Measurements from ENCODE around the gene CARS1.

The CARS1 gene

GRCh38 chr11:3057069-3057963, at the start of gene CARS1:
Gene CARS1, minus strand, starts transcription at chr11:3057423. Its CDS starts 56 bp downstream, at chr11:3057367.
- Mint-ChIP-seq H3K4me3 (peak within 1 kb of the TSS; percentile 91), H3K4me1 (ENCODE audit: low read depth) (peaks cover 44% of the 10 kb centered on the region), H3K9me3 (no peaks in the 10 kb centered on the region), H3K27ac (peak within 1 kb of the TSS; percentile 96), H3K36me3 (ENCODE audit: low read depth) (peaks cover 39% of the 10 kb centered on the region), H3K27me3 (no peaks in the 10 kb centered on the region)
- peak; percentile 95 for DNase-seq

- H3K4me1 Mint-ChIP-seq (ENCODE audit: low read depth) = no peaks in the 10 kb centered on the region
- H3K27me3 Mint-ChIP-seq = no peaks in the 10 kb centered on the region
- H3K27ac Mint-ChIP-seq = no peak overlapping the region
- H3K9me3 Mint-ChIP-seq = no peaks in the 10 kb centered on the region
- peak; percentile 16 for DNase-seq
- H3K36me3 Mint-ChIP-seq (ENCODE audit: low read depth) = no peaks in the 10 kb centered on the region
- H3K4me3 Mint-ChIP-seq = no peak overlapping the region
These were observed 48.8 kb upstream of the CARS1 start for GRCh38 chr11:3105791-3106735.

- Mint-ChIP-seq H3K4me1 (ENCODE audit: low read depth) (no peaks in the 10 kb centered on the region), H3K27me3 (no peaks in the 10 kb centered on the region), H3K9me3 (no peaks in the 10 kb centered on the region), H3K27ac (no peak overlapping the region), H3K4me3 (no peak overlapping the region), H3K36me3 (ENCODE audit: low read depth) (no peaks in the 10 kb centered on the region)
- DNase-seq = no peak
These were observed 48.0 kb upstream of the CARS1 start for GRCh38 chr11:3104961-3105790.

GRCh38 chr11:3104051-3104714, 47.0 kb upstream of the CARS1 start:
- no peaks in the 10 kb centered on the region for H3K36me3 Mint-ChIP-seq (ENCODE audit: low read depth)

GRCh38 chr11:3103076-3103475, 45.9 kb upstream of the CARS1 start:
- H3K36me3 Mint-ChIP-seq (ENCODE audit: low read depth) = no peaks in the 10 kb centered on the region

More at GRCh38 chr11:3104051-3104714, 47.0 kb upstream of the CARS1 start:
- Mint-ChIP-seq H3K9me3 (no peaks in the 10 kb centered on the region), H3K4me3 (no peak overlapping the region), H3K27me3 (no peaks in the 10 kb centered on the region), H3K4me1 (ENCODE audit: low read depth) (peaks cover 4% of the 10 kb centered on the region), H3K27ac (no peak overlapping the region)
- DNase-seq = no peak

GRCh38 chr11:3102641-3102921, 45.4 kb upstream of the CARS1 start:
- DNase-seq = no peak
- Mint-ChIP-seq H3K27ac (no peak overlapping the region), H3K9me3 (no peaks in the 10 kb centered on the region), H3K36me3 (ENCODE audit: low read depth) (no peaks in the 10 kb centered on the region), H3K4me3 (no peak overlapping the region), H3K27me3 (no peaks in the 10 kb centered on the region), H3K4me1 (ENCODE audit: low read depth) (peaks cover 6% of the 10 kb centered on the region)

More at GRCh38 chr11:3103076-3103475, 45.9 kb upstream of the CARS1 start:
- peak; percentile 23 for DNase-seq
- no peaks in the 10 kb centered on the region for H3K9me3 Mint-ChIP-seq
- H3K27me3 Mint-ChIP-seq = no peaks in the 10 kb centered on the region
- H3K4me3 Mint-ChIP-seq = no peak overlapping the region
- no peak overlapping the region for H3K27ac Mint-ChIP-seq
- peaks cover 6% of the 10 kb centered on the region for H3K4me1 Mint-ChIP-seq (ENCODE audit: low read depth)

GRCh38 chr11:3101921-3102640, 44.9 kb upstream of the CARS1 start:
- no peak overlapping the region for H3K4me3 Mint-ChIP-seq
- H3K36me3 Mint-ChIP-seq (ENCODE audit: low read depth) = no peaks in the 10 kb centered on the region
- DNase-seq = peak; percentile 26
- H3K9me3 Mint-ChIP-seq = no peaks in the 10 kb centered on the region
- H3K27me3 Mint-ChIP-seq = no peaks in the 10 kb centered on the region
- peaks cover 6% of the 10 kb centered on the region for H3K4me1 Mint-ChIP-seq (ENCODE audit: low read depth)
- no peak overlapping the region for H3K27ac Mint-ChIP-seq

- Mint-ChIP-seq H3K4me1 (ENCODE audit: low read depth) (peaks cover 6% of the 10 kb centered on the region), H3K27ac (peak overlapping the region; percentile 22), H3K9me3 (no peaks in the 10 kb centered on the region), H3K27me3 (no peaks in the 10 kb centered on the region), H3K36me3 (ENCODE audit: low read depth) (no peaks in the 10 kb centered on the region), H3K4me3 (no peak overlapping the region)
- DNase-seq = no peak
These were observed 42.0 kb upstream of the CARS1 start for GRCh38 chr11:3099178-3099577.

GRCh38 chr11:3096909-3097530, 39.8 kb upstream of the CARS1 start:
- no peak for DNase-seq
- H3K9me3 Mint-ChIP-seq = no peaks in the 10 kb centered on the region
- no peak overlapping the region for H3K27ac Mint-ChIP-seq
- H3K36me3 Mint-ChIP-seq (ENCODE audit: low read depth) = no peaks in the 10 kb centered on the region
- no peaks in the 10 kb centered on the region for H3K27me3 Mint-ChIP-seq
- no peak overlapping the region for H3K4me3 Mint-ChIP-seq
- peaks cover 6% of the 10 kb centered on the region for H3K4me1 Mint-ChIP-seq (ENCODE audit: low read depth)

GRCh38 chr11:3095712-3096361, 38.6 kb upstream of the CARS1 start:
- Mint-ChIP-seq H3K9me3 (no peaks in the 10 kb centered on the region), H3K27ac (no peak overlapping the region), H3K36me3 (ENCODE audit: low read depth) (no peaks in the 10 kb centered on the region), H3K4me1 (ENCODE audit: low read depth) (peaks cover 6% of the 10 kb centered on the region), H3K4me3 (no peak overlapping the region), H3K27me3 (no peaks in the 10 kb centered on the region)
- no peak for DNase-seq

- Mint-ChIP-seq H3K4me3 (no peak overlapping the region), H3K27me3 (no peaks in the 10 kb centered on the region), H3K36me3 (ENCODE audit: low read depth) (no peaks in the 10 kb centered on the region), H3K27ac (no peak overlapping the region), H3K9me3 (no peaks in the 10 kb centered on the region), H3K4me1 (ENCODE audit: low read depth) (peaks cover 3% of the 10 kb centered on the region)
- DNase-seq = no peak
These were observed 37.1 kb upstream of the CARS1 start for GRCh38 chr11:3094223-3094824.

Measured in activated T-cell treated with anti-CD3 and anti-CD28 coated beads, Interleukin-2, amount 50 U/mL, for 24 hours (primary cell).